NCI-H345 treated with DMSO at 0.1 percent for 48 hours (cell line): Measurements from ENCODE around the gene HBS1L.
"Not testable (repeated sequence)": the region's sequence is repeated elsewhere in the genome, so short reads cannot be mapped to it uniquely, and the experiment has no call there.

Experiments
- DNase-seq: peaks from one replicate; lab custom pipeline; 2025; ENCODE audit not compliant: unreplicated experiment; lab: John Stamatoyannopoulos, UW

Gene HBS1L

DNA sequence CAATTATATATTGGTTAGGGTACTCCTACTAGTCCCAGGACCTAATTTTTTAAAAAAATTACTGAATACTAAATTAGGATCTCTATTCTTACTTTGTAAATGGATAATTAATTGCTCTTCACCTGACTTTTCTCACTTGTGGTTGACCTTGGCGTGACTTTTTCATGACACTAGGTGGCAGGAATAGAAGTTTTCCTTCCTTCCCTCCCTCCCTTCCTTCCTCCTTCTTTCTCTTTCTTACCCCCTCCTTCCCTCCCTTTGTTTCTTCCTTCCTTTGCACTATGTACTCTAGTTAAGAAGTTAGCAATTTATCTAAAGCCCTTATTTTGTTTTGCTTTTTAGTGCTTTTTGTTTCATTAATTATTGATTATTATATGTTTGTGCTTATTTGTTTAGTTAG is 20.4 kb upstream of the HBS1L start:
- no peak for DNase-seq

DNA sequence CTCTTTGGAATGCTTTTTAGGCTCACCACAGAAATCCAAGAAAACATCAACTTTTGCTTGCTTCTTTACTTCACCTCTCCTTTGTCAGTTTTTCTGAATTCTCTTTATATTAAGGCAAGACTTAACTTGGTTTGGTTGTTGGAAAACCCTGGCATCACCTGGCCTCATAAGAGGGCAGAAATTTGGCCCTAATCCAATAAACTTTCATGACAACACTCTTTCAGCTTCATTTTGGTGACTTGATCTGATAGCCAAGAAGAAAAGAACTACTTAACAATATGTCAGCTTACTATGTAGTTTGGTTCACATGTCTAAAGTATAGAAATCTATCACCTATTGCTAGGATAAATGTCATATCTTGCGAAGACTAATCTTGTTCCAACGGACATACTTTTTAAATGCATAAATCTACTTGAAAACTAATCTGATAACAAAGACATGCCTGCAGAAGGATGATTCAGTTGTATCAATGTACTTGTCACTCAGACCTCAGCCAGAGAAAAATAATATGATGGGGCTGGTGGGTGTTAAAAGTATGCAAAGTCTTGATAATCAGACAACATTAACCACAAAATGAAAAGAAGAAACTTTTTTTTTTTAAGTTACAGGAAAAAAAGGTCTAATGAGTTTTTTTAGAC is 19.3 kb upstream of the HBS1L start:
- no peak for DNase-seq

DNA sequence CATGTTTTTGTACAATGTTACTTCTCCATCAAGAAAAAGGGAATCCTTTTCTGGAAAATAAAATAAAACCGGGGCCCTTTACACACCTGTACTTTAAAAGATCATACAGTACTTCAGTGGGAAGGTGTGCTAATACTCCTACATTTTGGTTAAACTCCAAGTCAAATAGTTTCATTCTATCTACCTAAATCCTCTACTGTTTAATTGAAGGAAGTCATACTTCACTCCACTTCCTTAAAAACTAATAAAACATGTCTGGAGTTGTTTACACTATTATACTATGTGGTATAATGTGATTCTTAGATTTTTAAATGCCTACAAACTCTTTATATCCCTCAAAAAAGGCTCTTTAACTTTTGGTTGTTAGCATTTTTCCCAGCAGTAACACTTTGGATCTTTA is 18.6 kb upstream of the HBS1L start:
- DNase-seq: no peak

DNA sequence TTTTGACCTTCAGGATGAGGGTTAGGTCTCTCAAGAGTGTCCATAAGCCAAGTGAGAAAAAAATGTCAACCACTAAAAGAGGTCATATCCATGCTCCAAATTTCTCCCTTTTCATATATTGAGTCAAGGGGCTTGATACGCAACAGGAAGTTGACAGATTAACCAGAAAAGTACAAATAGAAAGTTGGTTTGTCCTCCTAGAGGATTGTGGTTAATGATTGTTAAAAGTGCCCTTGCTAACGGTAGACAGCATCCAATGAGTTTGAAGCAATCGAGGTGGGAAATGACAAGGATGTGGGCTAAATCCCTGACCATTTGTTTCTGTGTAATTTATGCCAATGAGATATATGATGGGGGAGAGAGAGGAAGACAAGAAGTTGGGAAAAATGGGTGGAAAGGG is 18.1 kb upstream of the HBS1L start:
- DNase-seq: no peak

DNA sequence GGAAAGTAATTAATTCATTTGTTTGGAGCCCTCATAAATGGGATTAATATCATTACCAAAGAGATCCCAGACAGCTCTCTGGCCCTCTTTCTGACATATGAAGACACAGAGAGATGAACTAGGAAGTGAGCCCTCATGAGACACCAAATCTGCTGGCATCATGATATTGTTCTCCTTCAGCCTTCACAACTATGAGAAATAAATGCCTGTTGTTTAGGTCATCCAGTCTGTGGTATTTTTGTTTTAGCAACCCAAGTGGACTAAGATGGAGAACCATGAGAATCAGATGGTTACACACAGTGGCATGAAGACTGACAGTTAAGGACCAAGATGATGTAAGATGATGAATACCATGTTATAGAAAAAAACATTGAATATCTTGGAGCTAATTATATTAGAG is 16.9 kb upstream of the HBS1L start:
- DNase-seq: no peak

DNA sequence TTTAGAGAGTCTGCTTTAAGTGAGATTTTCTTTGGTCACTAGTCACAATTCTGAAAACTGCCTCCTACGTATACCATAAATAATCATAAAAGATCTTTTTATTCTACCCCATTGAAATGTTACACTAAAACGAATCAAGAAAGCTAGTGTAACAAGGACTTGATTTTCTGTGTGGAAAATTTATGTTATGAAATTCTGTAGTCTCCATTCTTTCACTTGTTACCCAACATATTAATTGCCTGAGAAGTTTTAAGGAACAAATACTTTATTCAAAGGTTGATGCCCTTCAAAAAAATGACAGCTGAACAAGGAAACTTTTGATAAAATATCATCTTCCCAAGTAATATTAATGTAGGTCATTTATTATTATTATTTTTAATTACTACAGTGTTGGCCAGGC is 13.3 kb upstream of the HBS1L start:
- DNase-seq: no peak

DNA sequence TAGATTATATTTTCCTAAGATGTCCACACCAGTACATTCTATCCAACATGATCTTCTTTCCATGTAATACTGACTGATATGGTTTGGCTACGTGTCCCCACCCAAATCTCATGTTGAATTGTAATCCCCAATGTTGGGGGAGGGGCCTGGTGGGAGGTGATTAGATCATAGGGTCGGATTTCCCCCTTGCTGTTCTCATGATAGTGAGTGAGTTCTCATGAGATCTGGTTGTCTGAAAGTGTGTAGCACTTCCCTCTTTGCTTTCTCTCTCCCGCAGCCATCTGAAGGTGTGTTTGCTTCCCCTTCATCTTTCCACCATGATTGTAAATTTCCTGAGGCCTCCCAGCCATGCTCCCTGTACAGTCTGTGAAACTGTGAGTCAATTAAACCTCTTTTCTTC is 12.2 kb upstream of the HBS1L start:
- DNase-seq: no peak

DNA sequence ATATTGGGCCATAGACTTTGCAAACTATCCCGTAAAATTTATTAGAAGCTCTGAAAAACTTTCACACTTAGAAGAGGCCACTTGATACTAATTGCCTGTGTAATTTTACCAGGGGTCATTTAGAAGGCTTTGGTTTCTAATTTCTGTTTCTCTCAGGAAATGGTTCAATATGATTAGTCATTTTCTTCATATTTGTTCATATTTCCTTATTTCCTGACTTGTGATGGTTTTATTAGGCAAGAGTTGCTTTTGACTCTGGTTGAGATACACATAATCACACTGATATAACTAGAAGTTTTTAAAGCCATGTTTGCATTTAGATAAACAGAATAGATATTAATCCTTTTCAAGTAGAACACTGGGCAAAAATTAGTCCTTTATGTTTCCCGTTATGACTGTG is 11.8 kb upstream of the HBS1L start:
- DNase-seq: no peak

DNA sequence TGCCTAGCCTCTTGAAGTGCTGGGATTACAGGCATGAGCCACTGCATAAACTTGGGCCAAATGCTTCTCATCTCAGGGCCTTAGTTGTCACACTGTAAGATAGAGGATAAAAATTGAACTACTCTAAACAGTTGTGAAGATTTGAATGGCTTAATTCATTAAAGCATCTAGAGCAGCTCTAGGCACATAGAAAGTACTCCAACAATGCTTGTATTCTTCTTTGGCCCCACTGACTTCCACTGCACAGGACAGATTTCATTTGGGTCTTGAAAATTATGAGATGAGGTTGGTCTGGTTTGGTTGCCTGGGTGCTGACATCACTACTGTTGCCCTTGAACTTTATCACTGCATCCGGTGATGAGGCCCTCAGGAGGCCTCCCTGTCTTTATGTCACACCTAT is 10.0 kb upstream of the HBS1L start:
- no peak for DNase-seq

DNA sequence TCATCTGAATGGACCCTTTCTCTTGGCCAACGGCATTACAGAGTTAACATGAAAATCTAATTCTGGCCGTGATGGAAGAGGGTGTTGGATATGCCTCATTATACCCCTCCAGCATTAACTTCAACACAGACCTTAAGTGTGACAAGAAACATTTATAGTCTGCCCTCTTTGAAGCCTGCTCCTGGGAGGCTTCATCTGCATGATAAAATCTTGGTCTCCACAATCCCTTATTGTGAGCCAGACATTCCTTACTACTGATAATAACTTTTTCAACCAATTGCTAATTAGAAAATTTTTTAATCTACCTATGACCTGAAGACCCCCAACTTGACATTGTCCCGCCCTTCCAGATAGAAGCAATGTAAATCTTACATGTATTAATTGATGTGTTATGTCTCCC is 9.3 kb upstream of the HBS1L start:
- DNase-seq: no peak

DNA sequence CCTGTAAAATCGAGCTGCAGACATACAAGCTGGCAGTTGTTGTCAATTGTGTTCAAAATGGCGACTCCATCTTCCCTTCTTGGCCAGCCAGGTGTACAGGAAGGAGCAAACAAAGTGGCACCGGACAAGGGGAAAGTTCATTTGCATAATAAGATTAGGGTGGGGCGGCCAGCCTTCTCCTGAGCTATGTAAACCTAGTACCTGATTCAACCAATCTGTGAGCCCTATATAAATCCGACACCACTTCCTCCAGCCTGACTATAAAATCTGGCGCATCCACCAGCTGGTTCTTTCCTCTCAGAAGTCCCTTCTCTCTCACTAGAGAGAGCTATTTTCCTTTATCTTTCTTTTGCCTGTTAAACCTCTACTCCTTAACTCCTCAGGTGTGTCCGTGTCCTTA is 8.1 kb upstream of the HBS1L start:
- DNase-seq: no peak

DNA sequence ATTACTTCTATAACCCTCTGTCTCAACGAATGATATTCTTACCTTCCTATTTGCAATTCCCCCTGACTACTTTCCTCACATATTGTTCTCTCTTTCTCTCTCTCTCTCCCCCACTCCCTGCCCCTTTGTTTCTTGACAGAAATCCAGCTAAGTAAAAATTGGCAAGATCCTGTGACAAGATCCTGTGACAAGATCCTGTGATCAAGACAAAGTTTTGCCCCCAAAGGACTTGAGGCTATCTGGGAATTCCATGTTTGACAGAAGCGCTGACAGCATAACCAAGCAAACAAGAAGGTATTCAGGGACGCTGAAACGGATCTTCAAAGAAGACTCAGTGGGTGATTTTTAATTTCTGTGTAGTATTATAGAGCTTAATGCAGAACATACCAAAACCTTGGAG is 5.5 kb upstream of the HBS1L start:
- DNase-seq: no peak

DNA sequence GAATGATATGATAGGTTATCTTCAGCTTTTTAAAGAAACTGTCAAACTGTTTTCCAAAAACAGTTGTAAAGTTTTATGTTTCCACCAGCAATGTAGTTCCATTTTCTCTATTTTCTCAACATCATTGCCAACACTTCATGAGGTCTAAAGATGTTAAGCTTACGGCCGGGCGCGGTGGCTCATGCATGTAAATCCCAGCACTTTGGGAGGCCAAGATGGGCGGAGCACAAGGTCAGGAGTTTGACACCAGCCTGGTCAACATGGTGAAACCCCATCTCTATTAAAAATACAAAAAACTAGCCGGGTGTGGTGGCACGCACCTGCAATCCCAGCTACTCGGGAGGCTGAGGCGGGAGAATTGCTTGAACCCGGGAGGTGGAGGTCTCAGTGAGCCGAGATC is 3.7 kb upstream of the HBS1L start:
- not testable (repeated sequence) for DNase-seq

DNA sequence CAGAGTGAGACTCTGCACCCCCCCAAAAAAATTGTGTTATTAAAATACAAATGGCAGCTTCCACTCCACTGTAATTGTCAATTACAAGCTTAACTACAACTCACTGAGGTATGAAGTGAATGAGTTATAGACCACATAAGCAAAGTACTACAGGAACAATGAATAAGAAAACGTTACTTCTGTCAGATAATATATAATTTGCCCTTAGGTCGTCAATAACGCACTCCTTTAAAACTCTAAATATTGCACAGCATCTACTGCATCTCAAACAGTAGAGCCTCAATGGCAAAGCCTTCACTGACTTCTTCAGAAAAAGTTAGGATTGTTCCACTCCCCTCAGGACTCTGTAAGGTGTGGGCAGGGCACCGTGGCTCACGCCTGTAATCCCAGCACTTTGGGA is 2.0 kb upstream of the HBS1L start:
- no peak for DNase-seq

DNA sequence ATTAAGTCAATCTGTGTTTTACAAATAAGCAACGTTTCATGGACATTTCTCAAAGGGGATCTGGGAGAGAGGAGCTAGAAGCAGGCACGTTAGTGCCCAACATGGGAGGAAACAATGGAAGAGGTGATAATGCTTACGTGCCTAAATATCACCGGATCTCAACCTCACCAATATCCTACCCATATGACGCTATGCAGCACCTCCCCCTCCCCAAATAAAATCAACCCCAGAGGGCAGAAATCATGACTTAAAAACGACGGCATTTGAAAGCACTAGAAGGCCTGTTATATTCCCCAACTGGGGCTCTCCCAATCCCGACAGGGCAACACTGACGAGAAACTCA is 425 bp downstream of the HBS1L start:
- DNase-seq: no peak

DNA sequence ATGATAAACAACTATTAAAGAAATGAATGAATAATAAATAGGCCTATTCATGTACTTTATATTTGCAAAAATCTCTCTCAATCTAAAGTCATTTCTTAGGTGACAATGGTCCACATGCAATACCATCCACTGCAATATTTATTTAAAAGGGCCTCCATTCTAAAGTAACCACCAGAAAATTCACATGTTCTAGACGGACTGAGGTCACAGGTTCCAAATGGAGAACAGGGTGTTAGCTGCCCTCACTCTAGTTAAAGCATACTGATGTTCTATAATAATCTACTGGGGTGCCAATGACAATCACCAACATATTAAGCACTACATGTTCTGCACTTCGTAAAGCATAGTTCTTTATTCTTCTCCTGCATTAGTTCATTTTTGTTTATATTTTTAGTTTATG is 1.2 kb downstream of the HBS1L start:
- DNase-seq: no peak

DNA sequence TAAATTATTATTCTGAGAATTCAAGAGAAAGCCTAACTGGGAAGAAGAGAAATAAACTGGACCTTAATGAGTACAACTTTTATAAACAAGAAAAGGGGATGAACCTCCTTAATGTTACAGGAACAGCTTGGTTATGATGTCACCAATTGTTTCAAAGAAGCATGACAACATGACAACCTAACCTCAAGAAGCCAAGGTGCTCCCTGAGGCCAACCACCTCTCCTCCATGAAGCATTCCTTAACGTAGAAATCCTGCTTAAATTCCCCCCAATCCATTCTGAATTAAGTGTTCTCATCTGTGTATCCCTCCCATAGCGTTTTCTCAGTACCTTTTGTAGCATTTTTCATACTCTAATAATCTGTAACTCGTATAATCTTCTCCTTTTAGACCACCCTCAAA is 1.7 kb downstream of the HBS1L start:
- no peak for DNase-seq

DNA sequence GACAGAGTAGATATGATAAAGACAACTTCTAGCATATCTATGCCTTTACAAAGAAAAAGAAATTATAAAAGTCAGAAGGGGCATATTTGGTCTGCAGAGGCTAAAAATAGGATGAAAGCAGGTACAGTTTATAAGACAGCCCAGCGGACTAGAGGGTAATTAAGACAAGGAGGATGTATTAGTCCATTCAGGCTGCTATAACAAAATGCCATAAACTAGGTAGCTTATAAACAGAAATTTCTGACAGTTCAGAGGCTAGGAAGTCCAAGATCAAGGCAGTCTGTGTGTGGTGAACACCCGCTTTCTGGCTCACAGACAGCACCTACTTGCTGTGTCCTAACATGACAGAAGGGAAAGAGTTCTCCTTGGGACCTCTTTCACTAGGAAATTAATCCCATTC is 5.7 kb downstream of the HBS1L start:
- DNase-seq: no peak

DNA sequence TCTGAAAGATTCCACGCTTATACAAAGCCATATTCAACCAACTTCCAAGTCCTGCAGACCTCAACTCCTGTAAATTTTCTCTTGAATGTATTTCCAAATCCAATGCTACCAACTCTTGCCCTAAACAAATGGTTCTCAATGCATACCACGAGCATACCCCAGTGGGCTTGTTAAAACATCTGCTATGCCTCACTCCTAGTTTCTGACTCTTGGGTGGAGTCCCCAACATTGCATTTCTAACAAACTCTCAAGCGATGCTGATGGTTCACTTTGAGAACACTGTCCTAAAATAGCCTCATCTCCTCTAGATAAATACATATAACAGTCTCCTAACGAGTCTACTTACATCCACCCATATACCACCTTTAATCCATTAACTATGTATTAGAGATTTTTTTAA is 7.3 kb downstream of the HBS1L start:
- DNase-seq: no peak

DNA sequence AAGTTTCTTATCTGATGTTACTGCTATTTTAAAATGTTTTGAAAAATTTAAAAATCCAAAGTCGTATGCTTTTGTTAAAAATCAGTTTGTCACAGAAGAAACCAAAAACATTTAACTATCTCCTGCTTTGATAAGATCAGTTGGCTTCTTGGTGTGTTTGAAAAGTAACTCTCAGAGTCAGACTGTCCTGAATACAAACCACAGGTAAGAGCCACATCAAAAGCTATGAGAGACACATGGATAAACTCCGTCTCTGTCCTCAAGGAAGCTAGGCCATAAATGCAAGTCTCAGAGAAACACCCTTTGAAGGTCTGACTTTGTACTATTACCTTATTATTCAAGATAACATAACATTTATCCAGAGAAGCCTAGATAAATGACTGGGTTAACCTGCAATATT is 7.7 kb downstream of the HBS1L start:
- DNase-seq: no peak

DNA sequence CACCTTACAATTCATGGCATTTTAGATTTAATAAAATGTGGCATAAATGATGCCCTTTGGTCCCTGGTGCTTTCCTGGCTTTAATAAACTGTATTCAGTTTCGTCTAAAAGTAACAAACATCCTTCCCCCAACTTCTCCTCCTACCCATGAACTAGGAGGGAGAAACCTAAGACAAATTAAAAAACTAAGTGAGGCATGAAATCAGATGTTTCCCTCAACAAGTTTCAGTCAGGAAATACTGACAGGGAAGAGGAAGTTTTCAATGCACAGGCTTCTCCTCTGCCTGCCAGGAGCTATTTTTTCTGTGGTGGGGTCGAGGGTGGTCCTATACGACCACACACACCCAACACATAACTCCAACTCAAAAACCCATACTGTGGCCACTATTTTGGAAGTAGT is 10.0 kb downstream of the HBS1L start:
- no peak for DNase-seq

DNA sequence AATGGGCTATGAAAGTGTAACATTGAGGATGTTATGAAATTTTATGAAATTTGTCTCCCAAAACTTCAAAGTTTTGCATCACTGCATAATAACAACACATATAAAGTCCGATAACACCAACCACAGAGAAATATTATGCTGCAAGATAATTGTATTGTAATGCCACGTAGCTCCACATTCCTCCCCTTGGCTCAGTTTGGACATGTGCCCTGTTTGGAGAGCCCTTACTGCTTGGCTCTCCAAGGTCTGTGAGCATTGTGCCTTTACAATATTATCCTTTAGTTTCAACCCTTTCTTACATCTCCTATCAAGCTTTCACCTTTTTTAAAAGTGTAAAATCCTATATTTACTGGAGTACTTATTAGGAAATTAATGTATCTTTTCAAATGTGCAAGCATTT is 10.8 kb downstream of the HBS1L start:
- DNase-seq: no peak

DNA sequence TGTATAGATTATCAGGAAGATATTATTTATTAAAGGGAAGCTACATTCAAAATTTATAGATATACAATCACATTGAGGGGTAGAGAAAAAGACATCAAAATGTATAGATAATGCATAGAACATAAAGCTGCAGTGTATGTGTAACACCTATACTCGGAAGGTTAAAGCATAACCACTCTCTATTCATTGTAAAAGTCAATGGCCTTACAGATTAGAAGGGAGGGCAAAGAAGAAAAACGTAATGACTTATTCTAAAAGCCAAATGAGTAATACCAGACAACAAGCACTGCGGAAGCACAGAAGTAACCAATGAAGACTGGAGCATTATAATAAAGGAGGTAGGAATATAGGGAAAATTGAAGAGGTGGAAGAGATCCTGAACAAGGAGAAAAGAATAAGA is 11.3 kb downstream of the HBS1L start:
- no peak for DNase-seq

DNA sequence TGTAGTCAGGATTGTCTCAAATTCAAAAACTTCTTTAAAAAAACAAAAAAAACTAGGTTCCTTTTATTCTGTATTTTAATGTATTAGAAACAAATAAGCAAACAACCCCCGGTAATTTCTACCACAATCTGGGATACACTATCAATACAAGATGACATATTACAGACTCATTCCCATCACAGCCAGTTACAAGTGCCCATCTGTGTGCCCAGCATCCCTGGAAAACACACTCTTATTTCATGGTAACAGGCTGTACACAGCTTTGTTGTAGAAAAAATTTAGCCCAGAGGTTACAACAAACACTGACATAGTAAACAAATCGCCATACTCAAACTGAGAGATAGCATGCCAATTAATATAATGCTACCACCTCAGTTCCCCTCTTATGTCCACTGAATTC is 16.3 kb downstream of the HBS1L start:
- DNase-seq: no peak
